Midbrain (tissue), 1 donor: ENCODE results near the gene SCYL1.

Source experiments
- DNase-seq: peaks from one replicate; lab custom pipeline; 2025; lab: John Stamatoyannopoulos, UW

Gene SCYL1

GRCh38 chr11:65493367-65494176, 31.3 kb upstream of the SCYL1 start:
- DNase-seq: no peak

- no peak for DNase-seq
These were observed 28.4 kb upstream of the SCYL1 start for GRCh38 chr11:65496304-65497140.

GRCh38 chr11:65497141-65498041, 27.5 kb upstream of the SCYL1 start:
- DNase-seq: peak; percentile 97

- DNase-seq: no peak
These were observed 26.7 kb upstream of the SCYL1 start for GRCh38 chr11:65498042-65498726.

- no peak for DNase-seq
These were observed 26.2 kb upstream of the SCYL1 start for GRCh38 chr11:65498727-65498976.

GRCh38 chr11:65498977-65499712, 25.7 kb upstream of the SCYL1 start, which contains the start of gene MALAT1:
Gene MALAT1, plus strand, starts transcription at chr11:65499045.
- DNase-seq: peak; percentile 95

- DNase-seq: no peak
These were observed 25.0 kb upstream of the SCYL1 start for GRCh38 chr11:65499713-65500386.

GRCh38 chr11:65500387-65501185, 24.3 kb upstream of the SCYL1 start:
- DNase-seq: no peak

- DNase-seq: no peak
These were observed 23.8 kb upstream of the SCYL1 start for GRCh38 chr11:65501186-65501471.

- DNase-seq: no peak
These were observed 23.2 kb upstream of the SCYL1 start for GRCh38 chr11:65501472-65502273.

- no peak for DNase-seq
These were observed 22.7 kb upstream of the SCYL1 start for GRCh38 chr11:65502274-65502554.

GRCh38 chr11:65502555-65503367, 22.1 kb upstream of the SCYL1 start:
- no peak for DNase-seq

GRCh38 chr11:65503368-65503948, 21.4 kb upstream of the SCYL1 start:
- DNase-seq: no peak

- DNase-seq: no peak
These were observed 20.8 kb upstream of the SCYL1 start for GRCh38 chr11:65503949-65504673.

GRCh38 chr11:65504674-65505465, 20.0 kb upstream of the SCYL1 start:
- DNase-seq: no peak
